Fibroblast of skin of back (primary cell): ENCODE data around the gene BMP7.
"Not testable (repeated sequence)": the region's sequence is repeated elsewhere in the genome, so short reads cannot be mapped to it uniquely, and the experiment has no call there.

Experiments used
- DNase-seq: peaks from one replicate; pipeline ENCODE4 v3.0.0-alpha.2; 2013

Gene BMP7

GRCh38 chr20:57249073-57249472 is 17.4 kb downstream of the BMP7 start:
- no peak for DNase-seq

GRCh38 chr20:57248132-57248797 is 18.2 kb downstream of the BMP7 start:
- no peak for DNase-seq

- DNase-seq: no peak
Observed at GRCh38 chr20:57247292-57247965, 19.0 kb downstream of the BMP7 start.

GRCh38 chr20:57245997-57246396 is 20.4 kb downstream of the BMP7 start:
- DNase-seq: no peak

- DNase-seq: no peak
Observed at GRCh38 chr20:57244627-57245214, 21.7 kb downstream of the BMP7 start.

- no peak for DNase-seq
Observed at GRCh38 chr20:57244221-57244585, 22.2 kb downstream of the BMP7 start.

GRCh38 chr20:57243480-57244220 is 22.8 kb downstream of the BMP7 start:
- no peak for DNase-seq

GRCh38 chr20:57242414-57242813 is 24.0 kb downstream of the BMP7 start:
- no peak for DNase-seq

- no peak for DNase-seq
Observed at GRCh38 chr20:57241363-57241991, 25.0 kb downstream of the BMP7 start.

GRCh38 chr20:57240581-57241362 is 25.7 kb downstream of the BMP7 start:
- no peak for DNase-seq

GRCh38 chr20:57239725-57240124 is 26.7 kb downstream of the BMP7 start:
- not testable (repeated sequence) for DNase-seq

GRCh38 chr20:57239324-57239723 is 27.1 kb downstream of the BMP7 start:
- not testable (repeated sequence) for DNase-seq

- no peak for DNase-seq
Observed at GRCh38 chr20:57238089-57238488, 28.4 kb downstream of the BMP7 start.

- DNase-seq: no peak
Observed at GRCh38 chr20:57237585-57237953, 28.9 kb downstream of the BMP7 start.

GRCh38 chr20:57236813-57237584 is 29.4 kb downstream of the BMP7 start:
- no peak for DNase-seq

- DNase-seq: no peak
Observed at GRCh38 chr20:57234556-57235251, 31.7 kb downstream of the BMP7 start.

- no peak for DNase-seq
Observed at GRCh38 chr20:57231951-57232428, 34.5 kb downstream of the BMP7 start.

GRCh38 chr20:57231161-57231560 is 35.3 kb downstream of the BMP7 start:
- no peak for DNase-seq

- DNase-seq: no peak
Observed at GRCh38 chr20:57230247-57230646, 36.2 kb downstream of the BMP7 start.

GRCh38 chr20:57229490-57229889 is 37.0 kb downstream of the BMP7 start:
- DNase-seq: no peak

- no peak for DNase-seq
Observed at GRCh38 chr20:57225830-57226229, 40.6 kb downstream of the BMP7 start.
